GM19240 (cell line): Measurements from ENCODE around the gene NPY5R.

Experiments
- DNase-seq: peaks from one replicate; pipeline ENCODE4 v3.0.0; 2011; ENCODE audit warnings: low spot score; ENCODE audit not compliant: insufficient read length

The NPY5R gene

GRCh38 chr4:163343604-163344146 is at the start of gene NPY5R:
TSS of gene NPY5R (plus strand) at chr4:163343892. CDS start at chr4:163350274, 6,382 bp downstream.
- DNase-seq, result no peak

GRCh38 chr4:163295138-163295537 is 48.6 kb upstream of the NPY5R start:
- no peak for DNase-seq

- DNase-seq, result no peak
Measured at GRCh38 chr4:163300445-163300844, 43.2 kb upstream of the NPY5R start.

- DNase-seq, result no peak
Measured at GRCh38 chr4:163303069-163303468, 40.6 kb upstream of the NPY5R start.

GRCh38 chr4:163309466-163309865 is 34.2 kb upstream of the NPY5R start:
- no peak for DNase-seq

GRCh38 chr4:163317110-163317509 is 26.6 kb upstream of the NPY5R start:
- no peak for DNase-seq

- DNase-seq, result no peak
Measured at GRCh38 chr4:163330916-163331628, 12.6 kb upstream of the NPY5R start.

- DNase-seq, result no peak
Measured at GRCh38 chr4:163331629-163332376, 11.9 kb upstream of the NPY5R start.

GRCh38 chr4:163332526-163333406 is 10.9 kb upstream of the NPY5R start, which contains the start of gene NPY1R:
TSS of gene NPY1R (minus strand) at chr4:163332596. CDS start at chr4:163326554, 6,042 bp downstream.
- peak; percentile 22 for DNase-seq

- no peak for DNase-seq
Measured at GRCh38 chr4:163335384-163335783, 8.3 kb upstream of the NPY5R start.

GRCh38 chr4:163344147-163345125 is 744 bp downstream of the NPY5R start:
- no peak for DNase-seq

- no peak for DNase-seq
Measured at GRCh38 chr4:163350672-163351071, 7.0 kb downstream of the NPY5R start.

GRCh38 chr4:163353054-163353453 is 9.4 kb downstream of the NPY5R start:
- DNase-seq, result no peak

GRCh38 chr4:163356104-163356503 is 12.4 kb downstream of the NPY5R start:
- no peak for DNase-seq

- DNase-seq, result no peak
Measured at GRCh38 chr4:163367651-163368050, 24.0 kb downstream of the NPY5R start.

GRCh38 chr4:163372029-163372428 is 28.3 kb downstream of the NPY5R start:
- DNase-seq, result no peak

GRCh38 chr4:163378661-163379060 is 35.0 kb downstream of the NPY5R start:
- DNase-seq, result no peak

- DNase-seq, result no peak
Measured at GRCh38 chr4:163380703-163381102, 37.0 kb downstream of the NPY5R start.

- no peak for DNase-seq
Measured at GRCh38 chr4:163382178-163382869, 38.6 kb downstream of the NPY5R start.

GRCh38 chr4:163384434-163384833 is 40.7 kb downstream of the NPY5R start:
- no peak for DNase-seq
